ENCODE results near the gene ACTA2. TPM values are rescaled to one million over a fixed set of nuclear protein-coding genes. Genes with fewer than 3 reads are reported as not detected.

ACTA2 gene
- total RNA-seq, 4 donors from 2014 or later, result 6,391 to 8,723 (median 8,539) TPM

- WGBS, result 39% methylated on average over 3 of the region's 3 CpGs
- no peaks in the 10 kb centered on the region for H3K27me3 ChIP-seq
- peaks cover 14 to 72% (median 60%) of the 10 kb centered on the region in 4 donors for H3K4me1 ChIP-seq
- peak overlapping the region; percentile 45 to 79 (median 76) for H3K27ac ChIP-seq (replicated peaks in 1 of 4)
- no peaks in the 10 kb centered on the region for H3K9me3 ChIP-seq
- no peak for DNase-seq (ENCODE audit: extremely low spot score)
- TF ChIP-seq EP300 (IDR thresholded peaks at IDR 0.05) (no peak), POLR2A (IDR thresholded peaks at IDR 0.05; ENCODE audit: low read depth) (no peak), CTCF (IDR thresholded peaks at IDR 0.05) (no peak), POLR2AphosphoS5 (IDR thresholded peaks at IDR 0.05) (no peak)
- intact Hi-C loops (cut with DNase I), result no loop called here
- H3K36me3 ChIP-seq, result no peaks in the 10 kb centered on the region
- H3K4me3 ChIP-seq, result no peak overlapping the region
Observed at GRCh38 chr10:88966797-88967196, 14.2 kb upstream of the ACTA2 start.

GRCh38 chr10:88964869-88965415, 12.4 kb upstream of the ACTA2 start:
- no peak for DNase-seq (ENCODE audit: extremely low spot score)
- Histone ChIP-seq H3K36me3 (no peaks in the 10 kb centered on the region), H3K27me3 (no peaks in the 10 kb centered on the region), H3K4me1 (peaks cover 8 to 64% (median 47%) of the 10 kb centered on the region in 4 donors), H3K9me3 (no peaks in the 10 kb centered on the region), H3K4me3 (no peak overlapping the region), H3K27ac (replicated peaks in 1 of 4) (peak overlapping the region in 1 of 4 donors; percentile 5)
- intact Hi-C loops (cut with DNase I), result no loop called here
- TF ChIP-seq EP300 (IDR thresholded peaks at IDR 0.05) (no peak), CTCF (IDR thresholded peaks at IDR 0.05) (no peak), POLR2A (IDR thresholded peaks at IDR 0.05; ENCODE audit: low read depth) (no peak), POLR2AphosphoS5 (IDR thresholded peaks at IDR 0.05) (no peak)
- WGBS, result 60% methylated on average over 3 of the region's 3 CpGs

- Histone ChIP-seq H3K27me3 (no peaks in the 10 kb centered on the region), H3K36me3 (no peaks in the 10 kb centered on the region), H3K4me3 (no peak overlapping the region), H3K4me1 (peaks cover 8 to 58% (median 44%) of the 10 kb centered on the region in 4 donors), H3K27ac (replicated peaks in 1 of 4) (peak overlapping the region in 1 of 4 donors; percentile 5), H3K9me3 (no peaks in the 10 kb centered on the region)
- WGBS, result 100% methylated on average over 1 of the region's 1 CpG
- TF ChIP-seq POLR2AphosphoS5 (IDR thresholded peaks at IDR 0.05), result no peak
- intact Hi-C loops (cut with DNase I), result no loop called here
- DNase-seq (ENCODE audit: extremely low spot score), result no peak
Observed at GRCh38 chr10:88964360-88964759, 11.8 kb upstream of the ACTA2 start.

GRCh38 chr10:88963318-88963717, 10.7 kb upstream of the ACTA2 start:
- no peaks in the 10 kb centered on the region for H3K27me3 ChIP-seq

GRCh38 chr10:88962336-88962735, 9.8 kb upstream of the ACTA2 start:
- no peaks in the 10 kb centered on the region for H3K9me3 ChIP-seq
- H3K4me1 ChIP-seq, result peaks cover 5 to 39% (median 24%) of the 10 kb centered on the region in 4 donors
- intact Hi-C loops (cut with DNase I), result no loop called here
- no peaks in the 10 kb centered on the region for H3K27me3 ChIP-seq
- DNase-seq (ENCODE audit: extremely low spot score), result no peak
- no peaks in the 10 kb centered on the region for H3K36me3 ChIP-seq
- H3K27ac ChIP-seq (replicated peaks in 1 of 4), result no peak overlapping the region
- H3K4me3 ChIP-seq, result no peak overlapping the region
- TF ChIP-seq POLR2A (IDR thresholded peaks at IDR 0.05; ENCODE audit: low read depth) (no peak), EP300 (IDR thresholded peaks at IDR 0.05) (no peak), CTCF (IDR thresholded peaks at IDR 0.05) (no peak), POLR2AphosphoS5 (IDR thresholded peaks at IDR 0.05) (no peak)
- 85% methylated on average over 2 of the region's 2 CpGs for WGBS

More at GRCh38 chr10:88963318-88963717, 10.7 kb upstream of the ACTA2 start:
- no peak overlapping the region for H3K4me3 ChIP-seq
- H3K4me1 ChIP-seq, result peaks cover 5 to 47% (median 33%) of the 10 kb centered on the region in 4 donors
- no peak for DNase-seq (ENCODE audit: extremely low spot score)
- intact Hi-C loops (cut with DNase I), result no loop called here
- TF ChIP-seq CTCF (IDR thresholded peaks at IDR 0.05) (peak in 1 of 3 experiments; percentile 8), POLR2AphosphoS5 (IDR thresholded peaks at IDR 0.05) (no peak)
- no peaks in the 10 kb centered on the region for H3K36me3 ChIP-seq
- WGBS, result 81% methylated on average over 2 of the region's 2 CpGs
- no peak overlapping the region for H3K27ac ChIP-seq (replicated peaks in 1 of 4)
- no peaks in the 10 kb centered on the region for H3K9me3 ChIP-seq

All from esophagus muscularis mucosa (tissue), 4 donors.